CD4-positive, alpha-beta T cell treated with Interferon gamma for 1 hour (primary cell): ENCODE results near the gene REPS2.

ENCODE experiments used
- DNase-seq: peaks from one replicate; pipeline ENCODE4 v3.0.0-alpha.2; 2020

Gene REPS2

GRCh38 chrX:17098516-17099247 lies 152.2 kb downstream of the REPS2 start:
- DNase-seq, result no peak

- DNase-seq, result no peak
Observed at GRCh38 chrX:17104433-17104832, 158.0 kb downstream of the REPS2 start.

- DNase-seq, result no peak
Observed at GRCh38 chrX:17120816-17121215, 174.4 kb downstream of the REPS2 start.

GRCh38 chrX:17154001-17154400 lies 207.5 kb downstream of the REPS2 start:
- DNase-seq, result no peak

GRCh38 chrX:17160975-17161374 lies 214.5 kb downstream of the REPS2 start:
- DNase-seq, result no peak

GRCh38 chrX:17161991-17162390 lies 215.5 kb downstream of the REPS2 start:
- no peak for DNase-seq

GRCh38 chrX:17164079-17164478 lies 217.6 kb downstream of the REPS2 start:
- no peak for DNase-seq

- no peak for DNase-seq
Observed at GRCh38 chrX:17164941-17165340, 218.5 kb downstream of the REPS2 start.

GRCh38 chrX:17167915-17168314 lies 221.5 kb downstream of the REPS2 start:
- DNase-seq, result no peak

GRCh38 chrX:17170973-17171372 lies 224.5 kb downstream of the REPS2 start:
- DNase-seq, result no peak

GRCh38 chrX:17174671-17175070 lies 228.2 kb downstream of the REPS2 start:
- no peak for DNase-seq

GRCh38 chrX:17182317-17182716 lies 235.9 kb downstream of the REPS2 start:
- DNase-seq, result no peak

GRCh38 chrX:17183566-17183965 lies 237.1 kb downstream of the REPS2 start:
- no peak for DNase-seq

- DNase-seq, result no peak
Observed at GRCh38 chrX:17185431-17185830, 239.0 kb downstream of the REPS2 start.

GRCh38 chrX:17187136-17187756 lies 240.8 kb downstream of the REPS2 start:
- no peak for DNase-seq

GRCh38 chrX:17192106-17192505 lies 245.6 kb downstream of the REPS2 start:
- no peak for DNase-seq
